22Rv1 (cell line): Measurements from ENCODE around the gene PLXNA4.

Source experiments
- H3K27ac ChIP-seq: fragments of 450-650 bp; 2 replicates; pipeline ENCODE4 v1.5.1; 2017
- CTCF ChIP-seq: fragments of 450-650 bp; IDR thresholded peaks from 2 replicates; pipeline ENCODE4 v1.5.1; 2017; ENCODE audit warnings: mild to moderate bottlenecking
- ZFX ChIP-seq: fragments of 450-650 bp; IDR thresholded peaks from 2 replicates; pipeline ENCODE4 v1.6.1; 2017; ENCODE audit warnings: antibody characterized with exemption, borderline replicate concordance

PLXNA4 gene

GRCh38 chr7:132562690-132563089, 13.6 kb downstream of the PLXNA4 start:
- H3K27ac ChIP-seq, result no peak overlapping the region
- TF ChIP-seq CTCF (no peak), ZFX (no peak)

GRCh38 chr7:132561763-132562162, 14.5 kb downstream of the PLXNA4 start:
- TF ChIP-seq CTCF, result no peak
- TF ChIP-seq ZFX, result no peak
- no peak overlapping the region for H3K27ac ChIP-seq

- TF ChIP-seq CTCF (no peak), ZFX (no peak)
- H3K27ac ChIP-seq, result no peak overlapping the region
These were observed 15.3 kb downstream of the PLXNA4 start for GRCh38 chr7:132560825-132561529.

- TF ChIP-seq CTCF, result no peak
- no peak overlapping the region for H3K27ac ChIP-seq
These were observed 16.2 kb downstream of the PLXNA4 start for GRCh38 chr7:132560105-132560504.

GRCh38 chr7:132558815-132559214, 17.5 kb downstream of the PLXNA4 start:
- no peak overlapping the region for H3K27ac ChIP-seq
- TF ChIP-seq CTCF, result no peak
- TF ChIP-seq ZFX, result no peak

GRCh38 chr7:132557489-132558044, 18.7 kb downstream of the PLXNA4 start:
- no peak for TF ChIP-seq CTCF
- no peak for TF ChIP-seq ZFX

GRCh38 chr7:132554446-132554845, 21.8 kb downstream of the PLXNA4 start:
- no peak for TF ChIP-seq ZFX
- no peak for TF ChIP-seq CTCF
- H3K27ac ChIP-seq, result no peak overlapping the region

More at GRCh38 chr7:132557489-132558044, 18.7 kb downstream of the PLXNA4 start:
- H3K27ac ChIP-seq, result no peak overlapping the region
